ENCODE results near the gene SMAD3.

The SMAD3 gene

GRCh38 chr15:67100124-67100791 is 34.9 kb downstream of the SMAD3 start:
- no peak for DNase-seq

GRCh38 chr15:67100801-67101581 is 35.6 kb downstream of the SMAD3 start:
- no peak for DNase-seq

GRCh38 chr15:67101911-67102598 is 36.7 kb downstream of the SMAD3 start:
- peak; percentile 51 for DNase-seq

- no peak for DNase-seq
Measured at GRCh38 chr15:67102599-67102929, 37.2 kb downstream of the SMAD3 start.

GRCh38 chr15:67103021-67103420 is 37.6 kb downstream of the SMAD3 start:
- no peak for DNase-seq

GRCh38 chr15:67103432-67103831 is 38.0 kb downstream of the SMAD3 start:
- DNase-seq: no peak

GRCh38 chr15:67103869-67104268 is 38.5 kb downstream of the SMAD3 start:
- no peak for DNase-seq

GRCh38 chr15:67104510-67104909 is 39.1 kb downstream of the SMAD3 start:
- DNase-seq: no peak

GRCh38 chr15:67105065-67105951 is 39.9 kb downstream of the SMAD3 start:
- DNase-seq: no peak

GRCh38 chr15:67105991-67106763 is 40.8 kb downstream of the SMAD3 start:
- DNase-seq: no peak

- DNase-seq: no peak
Measured at GRCh38 chr15:67106764-67107013, 41.3 kb downstream of the SMAD3 start.

GRCh38 chr15:67107014-67107812 is 41.8 kb downstream of the SMAD3 start:
- DNase-seq: no peak

- no peak for DNase-seq
Measured at GRCh38 chr15:67108122-67108961, 42.9 kb downstream of the SMAD3 start.

- DNase-seq: no peak
Measured at GRCh38 chr15:67109141-67110034, 44.0 kb downstream of the SMAD3 start.

GRCh38 chr15:67110361-67110781 is 45.0 kb downstream of the SMAD3 start:
- no peak for DNase-seq

- DNase-seq: no peak
Measured at GRCh38 chr15:67110958-67111864, 45.8 kb downstream of the SMAD3 start.

GRCh38 chr15:67114046-67114445 is 48.6 kb downstream of the SMAD3 start:
- DNase-seq: no peak

GRCh38 chr15:67114846-67115585 is 49.6 kb downstream of the SMAD3 start:
- no peak for DNase-seq

Data from activated T-cell treated with anti-CD3 and anti-CD28 coated beads for 4 hours (primary cell).